Endothelial cell of umbilical vein (primary cell): ENCODE measurements around the gene REC8. TPM values are rescaled to one million over a fixed set of nuclear protein-coding genes. Genes with fewer than 3 reads are reported as not detected.

Source experiments
- BruUV-seq: library from RNA; stranded (reverse); fragments of 400-500 nt; replicated peaks from 2 replicates; lab custom pipeline; 2021; lab: Mats Ljungman, UMichigan
- CTCF ChIA-PET: fragments of 300-600, 350-600 bp; sonication (Branson Sonifier 250); formaldehyde crosslinking; loops from one replicate; lab custom pipeline; 2021; ENCODE audit warnings: antibody characterized with exemption, inconsistent platforms; lab: Charles Lee
- POLR2A ChIA-PET: fragments of 300-600, 350-600 bp; sonication (Branson Sonifier 250); formaldehyde crosslinking; loops from one replicate; lab custom pipeline; 2021; ENCODE audit warnings: antibody characterized with exemption, inconsistent platforms; lab: Charles Lee
- DNase-seq: peaks from one replicate; pipeline ENCODE4 v3.0.0-alpha.2; 2011; ENCODE audit warnings: low read depth, low spot score
- FAIRE-seq: peaks from 2 replicates; lab custom pipeline; 2011; peaks lifted over from hg19 to GRCh38; lab: Jason Lieb, UNC
- H2AFZ ChIP-seq: 2 replicates; pipeline ENCODE4 v1.6.0; 2012; ENCODE audit warnings: low read depth, low read length, control low read depth, inconsistent platforms
- H3K27ac ChIP-seq: 2 replicates; pipeline ENCODE4 v1.5.1; 2011; ENCODE audit warnings: low read depth, mild to moderate bottlenecking, control low read depth, low read length, moderate library complexity; ENCODE audit not compliant: insufficient read depth
- H3K27me3 ChIP-seq, 2 experiments: 2 replicates each; pipeline versions ENCODE4 v1.6.0 to v1.6.1; 2011; ENCODE audit warnings: low read length in 2 of 2, mixed read lengths in 1 of 2; ENCODE audit not compliant: control insufficient read depth in 2 of 2, insufficient read depth in 2 of 2
- H3K36me3 ChIP-seq, 2 experiments: 2 replicates in 1 of 2; 3 replicates in 1 of 2; pipeline ENCODE4 v1.5.1; 2011; ENCODE audit warnings: low read length in 2 of 2, mild to moderate bottlenecking in 1 of 2, moderate library complexity in 1 of 2; ENCODE audit not compliant: control insufficient read depth in 2 of 2, insufficient read depth in 2 of 2; ENCODE audit errors: extremely low read depth in 1 of 2
- H3K4me1 ChIP-seq: 3 replicates; pipeline ENCODE4 v1.5.1; 2011; ENCODE audit warnings: mild to moderate bottlenecking, low read length; ENCODE audit not compliant: control insufficient read depth, insufficient read depth; ENCODE audit errors: extremely low read depth
- H3K4me2 ChIP-seq: 2 replicates; pipeline ENCODE4 v1.6.1; 2011; ENCODE audit warnings: low read length, control low read depth, mixed read lengths; ENCODE audit not compliant: insufficient read depth
- H3K4me3 ChIP-seq, 3 experiments: fragments of 200-600 bp in 1 of 3; sonication (generic), shearing (Covaris generic) in 1 of 3; replicated peaks in 1 of 3; 2 replicates each; pipeline ENCODE4 v1.5.1; 2011 to 2016; ENCODE audit warnings: control low read depth in 3 of 3, low read length in 3 of 3, mild to moderate bottlenecking in 2 of 3, inconsistent platforms in 1 of 3, low read depth in 1 of 3, moderate library complexity in 1 of 3; ENCODE audit not compliant: insufficient read depth in 1 of 3
- H3K79me2 ChIP-seq: 2 replicates; pipeline ENCODE4 v1.6.0; 2012; ENCODE audit warnings: low read length, inconsistent platforms; ENCODE audit not compliant: control insufficient read depth, insufficient read depth
- H3K9ac ChIP-seq: replicated peaks from 2 replicates; pipeline ENCODE3; 2011; ENCODE audit warnings: low read length, control low read depth; ENCODE audit not compliant: insufficient read depth; ENCODE audit errors: extremely low read depth
- H3K9me1 ChIP-seq: replicated peaks from 3 replicates; pipeline ENCODE4 v1.6.0; 2011; ENCODE audit warnings: mild to moderate bottlenecking, low read length; ENCODE audit not compliant: control insufficient read depth, insufficient read depth; ENCODE audit errors: extremely low read depth
- H3K9me3 ChIP-seq: replicated peaks from 2 replicates; pipeline ENCODE4 v1.5.1; 2012; ENCODE audit warnings: low read length, inconsistent platforms; ENCODE audit not compliant: control insufficient read depth, insufficient read depth
- H4K20me1 ChIP-seq: replicated peaks from 2 replicates; pipeline ENCODE3; 2011; ENCODE audit warnings: mild to moderate bottlenecking, low read length; ENCODE audit not compliant: control insufficient read depth, insufficient read depth; ENCODE audit errors: extremely low read depth
- EZH2 ChIP-seq: IDR thresholded peaks from 2 replicates; pipeline ENCODE4 v1.6.1; 2012; ENCODE audit warnings: borderline replicate concordance, low read depth, mild to moderate bottlenecking, moderate library complexity, low read length, inconsistent platforms; ENCODE audit not compliant: severe bottlenecking
- FOS ChIP-seq: IDR thresholded peaks from 2 replicates; pipeline ENCODE4 v1.6.1; 2011; ENCODE audit warnings: mild to moderate bottlenecking, low read length, moderate library complexity, borderline replicate concordance; ENCODE audit not compliant: insufficient read depth
- GATA2 ChIP-seq: IDR thresholded peaks from 2 replicates; pipeline ENCODE4 v1.7.0; 2011; ENCODE audit warnings: low read depth, mild to moderate bottlenecking, moderate library complexity, mixed read lengths, low read length; ENCODE audit not compliant: insufficient read length, insufficient read depth
- JUN ChIP-seq: IDR thresholded peaks from 2 replicates; pipeline ENCODE4 v1.6.1; 2011; ENCODE audit warnings: borderline replicate concordance, low read depth; ENCODE audit not compliant: insufficient read length, insufficient read depth
- MYC ChIP-seq: IDR thresholded peaks from one replicate; pipeline ENCODE4 v1.6.1; 2011; ENCODE audit warnings: mild to moderate bottlenecking, low read depth, low read length
- POLR2A ChIP-seq: IDR thresholded peaks from 2 replicates; pipeline ENCODE4 v1.6.1; 2012; ENCODE audit warnings: low read depth, mild to moderate bottlenecking, control low read depth, low read length
- POLR2AphosphoS5 ChIP-seq: IDR thresholded peaks from 2 replicates; pipeline ENCODE4 v1.6.1; 2012; ENCODE audit warnings: low read depth, mild to moderate bottlenecking, control low read depth, low read length, moderate library complexity; ENCODE audit not compliant: insufficient read depth
- dilution Hi-C: fragments of 300-500 bp; cut with MboI; formaldehyde crosslinking; loops from one replicate; pipeline ENCODE4 v1.15.0; 2019; ENCODE audit warnings: low sequenced_read_pairs; ENCODE audit not compliant: extremely low pct_ligation_motif_present
- intact Hi-C: fragments of 100-400 bp; cut with micrococcal nuclease; formaldehyde crosslinking; loops from one replicate; pipeline ENCODE4 v1.10.0; 2022
- polyA plus RNA-seq, 4 experiments: library from polyadenylated mRNA; depleted of rRNA in 3 of 4; stranded (reverse) in 3 of 4; unstranded in 1 of 4; fragments of >200 nt; gene quantifications; 2 replicates each; pipeline versions ENCODE4 v1.2.1 to v1.2.3, GENCODE V29; 2011 to 2012; ENCODE audit warnings: missing spikeins in 1 of 4
- total RNA-seq: library from RNA; stranded (reverse); gene quantifications from 2 replicates; pipeline ENCODE4 v1.2.3, GENCODE V29; 2021
- TF ChIP-seq, protein P1 (sequence below): IDR thresholded peaks from 2 replicates; pipeline ENCODE4 v1.6.1; 2011; ENCODE audit not compliant: insufficient read depth, insufficient read length

REC8 gene
- total and polyA plus RNA-seq, 2 donors (not counting 3 experiments of a cell fraction or from before 2014, with no cell fraction given), result 12.5 to 33.6 TPM

GRCh38 chr14:24172261-24172860 is 481 bp downstream of the REC8 start:
- Histone ChIP-seq H3K36me3 (peaks cover 2 to 6% of the 10 kb centered on the region in 2 experiments), H3K9ac (no peak overlapping the region), H4K20me1 (no peaks in the 10 kb centered on the region), H2AFZ (peak overlapping the region; percentile 78), H3K27me3 (no peaks in the 10 kb centered on the region), H3K4me1 (peaks cover 3% of the 10 kb centered on the region), H3K4me3 (peak overlapping the region; percentile 8 to 25 (median 10)), H3K4me2 (peak overlapping the region; percentile 26), H3K27ac (no peak overlapping the region), H3K9me3 (no peaks in the 10 kb centered on the region), H3K79me2 (no peaks in the 10 kb centered on the region), H3K9me1 (no peaks in the 10 kb centered on the region)
- FAIRE-seq (no peak), DNase-seq (no peak)
- intact Hi-C loops, result no loop called here
- TF ChIP-seq JUN (no peak), FOS (no peak), POLR2AphosphoS5 (no peak)
- TF ChIP-seq, protein P1, sequence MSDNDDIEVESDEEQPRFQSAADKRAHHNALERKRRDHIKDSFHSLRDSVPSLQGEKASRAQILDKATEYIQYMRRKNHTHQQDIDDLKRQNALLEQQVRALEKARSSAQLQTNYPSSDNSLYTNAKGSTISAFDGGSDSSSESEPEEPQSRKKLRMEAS, result no peak
- ChIA-PET CTCF (interaction anchor here (1.7 to 2.6 kb wide), 2 partner anchors 12 to 124 kb away, joined by 5 to 10 read pairs; partner anchors contain the start of gene IRF9), POLR2A (no interaction called here)
- dilution Hi-C loops, result no loop called here
- BruUV-seq, result TSS peak; percentile 19

- H3K4me2 ChIP-seq, result no peak overlapping the region
- FAIRE-seq, result no peak
- H3K27ac ChIP-seq, result no peak overlapping the region
- H3K9ac ChIP-seq, result no peak overlapping the region
- no peak overlapping the region for H3K4me3 ChIP-seq
- no peak overlapping the region for H2AFZ ChIP-seq
- no peaks in the 10 kb centered on the region for H3K9me3 ChIP-seq
- intact Hi-C loops (no loop called here), dilution Hi-C loops (no loop called here)
- no peaks in the 10 kb centered on the region for H3K79me2 ChIP-seq
- POLR2A ChIA-PET, result interaction anchor here (0.5 kb wide), 1 partner anchor 641 kb away, joined by 5 read pairs; no protein-coding TSS in a partner anchor
- peaks cover 0 to 3% of the 10 kb centered on the region in 2 experiments for H3K36me3 ChIP-seq
- no peaks in the 10 kb centered on the region for H3K9me1 ChIP-seq
- no peaks in the 10 kb centered on the region for H3K27me3 ChIP-seq
- CTCF ChIA-PET, result interaction anchor here (1.0 to 1.7 kb wide), 2 partner anchors 12 to 124 kb away, joined by 4 to 5 read pairs; partner anchors contain the start of gene IRF9
- TF ChIP-seq, protein P1, result no peak
- TF ChIP-seq POLR2AphosphoS5 (no peak), GATA2 (no peak), POLR2A (no peak), JUN (no peak), EZH2 (no peak), FOS (no peak), MYC (no peak)
- BruUV-seq, result no TSS peak
- no peaks in the 10 kb centered on the region for H4K20me1 ChIP-seq
- no peak for DNase-seq
- peaks cover 3% of the 10 kb centered on the region for H3K4me1 ChIP-seq
Measured at GRCh38 chr14:24172871-24173281, 996 bp downstream of the REC8 start.
